K562 (cell line): ENCODE data around the gene AIG1. TPM values are rescaled to one million over a fixed set of nuclear protein-coding genes. Genes with fewer than 3 reads are reported as not detected.
A peak's percentile ranks its signal among the peaks of the same experiment; 100 is the strongest.

Experiments
- ATAC-seq: fragments of 200-7000 bp; cut with Tn5 transposase; 3 replicates; pipeline ENCODE4 v1.9.1; 2020; ENCODE audit warnings: moderate library complexity
- BruUV-seq: library from RNA; stranded (reverse); fragments of 400-500 nt; replicated peaks from 2 replicates; lab custom pipeline; 2021; lab: Mats Ljungman, UMichigan
- CTCF ChIA-PET: fragments of 300-600 bp; formaldehyde crosslinking; extraction: SDS; loops from one replicate; lab custom pipeline; 2021; ENCODE audit warnings: low intra/inter-chr PET ratio; lab: Yijun Ruan, JAX
- POLR2A ChIA-PET: fragments of 300-600, 350-650 bp; sonication (Branson Sonifier 250); formaldehyde crosslinking; extraction: SDS; loops from one replicate; lab custom pipeline; 2021; ENCODE audit warnings: antibody characterized with exemption, inconsistent platforms; lab: Yijun Ruan, JAX
- DNase-seq, 4 experiments: peaks; one replicate each; pipeline versions ENCODE4 v3.0.0 to v3.0.0-alpha.2; 2011 to 2018; ENCODE audit warnings: low spot score in 3 of 4, mixed read lengths in 3 of 4; ENCODE audit errors: extremely low read depth in 1 of 4
- FAIRE-seq: peaks from 2 replicates; lab custom pipeline; 2011; peaks lifted over from hg19 to GRCh38; lab: Jason Lieb, UNC
- H2AFZ ChIP-seq: 2 replicates; pipeline ENCODE4 v1.6.0; 2011; ENCODE audit warnings: low read depth, low read length, control low read depth, inconsistent platforms
- H3K27ac ChIP-seq: fragments of 200-600 bp; 3 replicates; pipeline ENCODE4 v1.8.0; 2011; ENCODE audit warnings: low read depth, mild to moderate bottlenecking, control low read depth, inconsistent platforms, low read length, moderate library complexity, mixed read lengths; ENCODE audit errors: extremely low read depth
- H3K27me3 ChIP-seq, 2 experiments: fragments of 300-600 bp in 1 of 2; 2 replicates in 1 of 2; 3 replicates in 1 of 2; pipeline versions ENCODE4 v1.6.0 to v1.8.0; 2011; ENCODE audit warnings: inconsistent platforms in 2 of 2, low read length in 2 of 2, mild to moderate bottlenecking in 1 of 2, mixed read lengths in 1 of 2, moderate library complexity in 1 of 2; ENCODE audit not compliant: control insufficient read depth in 2 of 2, insufficient read depth in 2 of 2
- H3K36me3 ChIP-seq: fragments of 300-600 bp; 3 replicates; pipeline ENCODE4 v1.8.0; 2011; ENCODE audit warnings: mild to moderate bottlenecking, low read length, inconsistent platforms; ENCODE audit not compliant: control insufficient read depth, insufficient read depth
- H3K4me1 ChIP-seq, 2 experiments: fragments of 200-600 bp in 1 of 2; replicated peaks in 1 of 2; 2 replicates in 1 of 2; 3 replicates in 1 of 2; pipeline versions ENCODE4 v1.5.1 to v1.8.0; 2011; ENCODE audit warnings: inconsistent platforms in 2 of 2, low read length in 2 of 2, mild to moderate bottlenecking in 1 of 2, mixed read lengths in 1 of 2, moderate library complexity in 1 of 2; ENCODE audit not compliant: control insufficient read depth in 2 of 2, insufficient read depth in 2 of 2
- H3K4me2 ChIP-seq: 2 replicates; pipeline ENCODE4 v1.6.1; 2011; ENCODE audit warnings: low read length, control low read depth, inconsistent platforms, mixed read lengths; ENCODE audit not compliant: insufficient read depth
- H3K4me3 ChIP-seq: fragments of 200-600 bp; sonication (generic), shearing (Covaris generic); 2 replicates; pipeline ENCODE4 v1.5.1; 2016; ENCODE audit warnings: control low read depth, inconsistent platforms
- H3K79me2 ChIP-seq: fragments of 200-600 bp; 3 replicates; pipeline ENCODE4 v1.8.0; 2011; ENCODE audit warnings: low read length, inconsistent platforms; ENCODE audit not compliant: control insufficient read depth, insufficient read depth
- H3K9ac ChIP-seq, 2 experiments: 2 replicates each; pipeline versions ENCODE4 v1.6.0 to v1.6.1; 2011; ENCODE audit warnings: low read depth in 2 of 2, low read length in 2 of 2, control low read depth in 1 of 2, inconsistent platforms in 1 of 2, mild to moderate bottlenecking in 1 of 2, mixed read lengths in 1 of 2; ENCODE audit not compliant: insufficient read depth in 1 of 2
- H3K9me1 ChIP-seq: one replicate; pipeline ENCODE4 v1.6.0; 2011; ENCODE audit warnings: inconsistent platforms, mild to moderate bottlenecking, low read length, moderate library complexity; ENCODE audit not compliant: control insufficient read depth, insufficient read depth
- H3K9me3 ChIP-seq: replicated peaks from 2 replicates; pipeline ENCODE4 v1.5.1; 2011; ENCODE audit warnings: low read depth, low read length, inconsistent platforms; ENCODE audit not compliant: control insufficient read depth, insufficient read depth
- H4K20me1 ChIP-seq: replicated peaks from 2 replicates; pipeline ENCODE4 v1.6.1; 2011; ENCODE audit warnings: low read length, inconsistent platforms, mixed read lengths; ENCODE audit not compliant: control insufficient read depth, insufficient read depth
- ARID1B ChIP-seq: fragments of 450-650 bp; IDR thresholded peaks from 2 replicates; pipeline ENCODE4 v1.6.1; 2016; ENCODE audit warnings: antibody characterized with exemption, mild to moderate bottlenecking, inconsistent platforms
- ATF3 ChIP-seq, 2 experiments: fragments of 450-650 bp in 1 of 2; sonication (generic) in 1 of 2; formaldehyde crosslinking in 1 of 2; IDR thresholded peaks in 1 of 2; conservative IDR thresholded peaks in 1 of 2; 2 replicates each; pipeline versions ENCODE4 v1.6.1 to v1.8.1; 2016 to 2023; ENCODE audit warnings: mild to moderate bottlenecking in 2 of 2, moderate library complexity in 2 of 2, inconsistent platforms in 1 of 2, missing genetic modification reagents in 1 of 2
- C11orf30 ChIP-seq: fragments of 450-650 bp; IDR thresholded peaks from 2 replicates; pipeline ENCODE4 v1.6.1; 2016; ENCODE audit warnings: low read depth, mild to moderate bottlenecking
- ESRRB ChIP-seq: fragments of 250-450 bp; sonication (Bioruptor Pico); IDR thresholded peaks from 2 replicates; pipeline ENCODE4 v1.5.0; 2020; ENCODE audit warnings: mild to moderate bottlenecking, moderate library complexity, borderline replicate concordance
- JUND ChIP-seq, 2 experiments: IDR thresholded peaks; 2 replicates in 1 of 2; 3 replicates in 1 of 2; pipeline ENCODE4 v1.6.1; 2011; ENCODE audit warnings: borderline replicate concordance in 2 of 2, low read depth in 2 of 2, low read length in 2 of 2, improper control_type of control experiment in 1 of 2, missing biosample characterization in 1 of 2, missing genetic modification characterization in 1 of 2, missing genetic modification reagents in 1 of 2
- MAFF ChIP-seq: IDR thresholded peaks from 2 replicates; pipeline ENCODE4 v1.6.1; 2012; ENCODE audit warnings: low read length, improper control_type of control experiment
- MAFG ChIP-seq: fragments of 450-650 bp; conservative IDR thresholded peaks from 2 replicates; pipeline ENCODE4 v1.6.1; 2016; ENCODE audit warnings: missing genetic modification characterization, missing compliant biosample characterization
- MAFK ChIP-seq: IDR thresholded peaks from 2 replicates; pipeline ENCODE4 v1.6.1; 2011; ENCODE audit warnings: low read length, improper control_type of control experiment
- NFE2 ChIP-seq: IDR thresholded peaks from 2 replicates; pipeline ENCODE4 v1.6.1; 2014; ENCODE audit warnings: antibody characterized with exemption, low read depth
- SNRNP70 ChIP-seq: fragments of 200-400 bp; formaldehyde crosslinking; optimal IDR thresholded peaks from 2 replicates; pipeline ENCODE3; 2017; ENCODE audit warnings: low read depth, low read length
- SPI1 ChIP-seq: IDR thresholded peaks from 2 replicates; pipeline ENCODE4 v1.6.1; 2011; ENCODE audit warnings: low read depth, low read length, control low read depth, borderline replicate concordance
- SRSF3 ChIP-seq: fragments of 200-400 bp; formaldehyde crosslinking; IDR thresholded peaks from 2 replicates; pipeline ENCODE4 v1.6.1; 2016; ENCODE audit warnings: mild to moderate bottlenecking, low read length, moderate library complexity; ENCODE audit not compliant: insufficient read depth
- STAG1 ChIP-seq: sonication (generic); formaldehyde crosslinking; IDR thresholded peaks from 2 replicates; pipeline ENCODE4 v1.5.0; 2020; ENCODE audit warnings: missing genetic modification reagents, borderline replicate concordance
- TFAM ChIP-seq: fragments of 250-450 bp; sonication (Bioruptor Pico); conservative IDR thresholded peaks from 2 replicates; pipeline ENCODE4 v1.5.0; 2021; ENCODE audit warnings: mild to moderate bottlenecking, moderate library complexity
- ZNF165 ChIP-seq: fragments of 250-450 bp; sonication (Bioruptor Pico); IDR thresholded peaks from 2 replicates; pipeline ENCODE4 v1.4.0; 2020; ENCODE audit warnings: borderline replicate concordance
- ZNF316 ChIP-seq: fragments of 450-650 bp; IDR thresholded peaks from 2 replicates; pipeline ENCODE4 v1.6.1; 2016
- WGBS: fragments of 100-300 bp; shearing (Covaris generic); methylation state at CpG from one replicate; pipeline ENCODE4 v1.1.6; 2016; ENCODE audit warnings: low coverage, mixed read lengths; ENCODE audit not compliant: insufficient coverage; ENCODE audit errors: missing lambda C conversion rate; 5-methylcytosine and 5-hydroxymethylcytosine counted together
- in situ Hi-C: fragments of 300-500 bp; cut with MboI; formaldehyde crosslinking; loops from 4 replicates; pipeline ENCODE4 v1.15.0; 2018; ENCODE audit warnings: inconsistent platforms, mixed read lengths
- intact Hi-C: fragments of 100-400 bp; cut with micrococcal nuclease; formaldehyde crosslinking; loops from 2 replicates; pipeline ENCODE4 v1.14.2; 2022
- polyA plus RNA-seq, 8 experiments: library from polyadenylated mRNA; depleted of rRNA in 4 of 8; stranded (reverse) in 5 of 8; unstranded in 3 of 8; fragments of >200 nt; fragmentation: Nextera tagmentation in 2 of 8; fragmentation: Illumina TruSeq in 1 of 8; extraction: Ambion mirVana in 2 of 8; extraction: Trizol in 1 of 8; gene quantifications; 2 replicates each; pipeline versions ENCODE4 v1.2.1 to v1.2.3, GENCODE V29; 2011 to 2014; ENCODE audit warnings: inconsistent platforms in 1 of 8, missing spikeins in 1 of 8
- total RNA-seq, 7 experiments: library from RNA; depleted of rRNA in 6 of 7; stranded (reverse); fragments of >200 nt in 6 of 7; fragmentation: Illumina TruSeq in 2 of 7; extraction: Trizol in 2 of 7; gene quantifications; 2 replicates each; pipeline versions ENCODE4 v1.2.1 to v1.2.3, GENCODE V29; 2011 to 2021; ENCODE audit warnings: low replicate concordance in 1 of 7

AIG1 gene
- total and polyA plus RNA-seq, 9 of the 15 experiments (the other 6 are each of a cell fraction or from before 2014, with no cell fraction given) = 74.8 to 333 (median 127) TPM

- DNase-seq (peak in 2 of 4 experiments; percentile 35 to 57), FAIRE-seq (no peak), ATAC-seq (peak; percentile 73)
- Histone ChIP-seq H3K4me1 (no peaks in the 10 kb centered on the region), H3K27me3 (peaks cover 0 to 6% of the 10 kb centered on the region in 2 experiments; a peak in 1 of 5 replicates), H4K20me1 (no peaks in the 10 kb centered on the region), H3K9ac (no peak overlapping the region), H3K4me3 (no peak overlapping the region), H2AFZ (no peak overlapping the region), H3K9me1 (no peaks in the 10 kb centered on the region), H3K4me2 (no peak overlapping the region), H3K36me3 (no peaks in the 10 kb centered on the region), H3K27ac (no peak overlapping the region), H3K79me2 (no peaks in the 10 kb centered on the region), H3K9me3 (no peaks in the 10 kb centered on the region)
- 3% methylated on average over 2 of the region's 2 CpGs for WGBS
- intact Hi-C loops = no loop called here
- ChIA-PET CTCF (no interaction called here), POLR2A (interaction anchor here (1.1 to 1.2 kb wide), 2 partner anchors 9 to 11 kb away, joined by 3 read pairs; no protein-coding TSS in a partner anchor)
- no TSS peak for BruUV-seq
- TF ChIP-seq ZNF316 (peak; percentile 69; the same call in 1 of the 2 replicates), ESRRB (CRISPR knock-in tag) (no peak), ARID1B (0 out of 2 replicates have a peak, but pooled peaks have one; percentile 7), SPI1 (peak; percentile 69; the same call in 1 of the 2 replicates), C11orf30 (peak; percentile 69; the same call in 1 of the 2 replicates), STAG1 (no peak), SRSF3 (no peak), ATF3 (IDR thresholded peaks at IDR 0.05) (peak; percentile 50; the same call in 1 of the 2 replicates), ATF3 (CRISPR knock-in tag; conservative IDR thresholded peaks at IDR 0.05) (no peak), MAFG (tag) (peak; percentile 79), MAFF (peak; percentile 62; the same call in 1 of the 2 replicates), MAFK (peak; percentile 49; the same call in 1 of the 2 replicates), SNRNP70 (no peak), TFAM (CRISPR knock-in tag) (no peak), JUND (IDR thresholded peaks at IDR 0.05; ENCODE audit: borderline replicate concordance, low read depth, low read length) (0 out of 2 replicates have a peak, but pooled peaks have one; percentile 6), JUND (tag; IDR thresholded peaks at IDR 0.05; ENCODE audit: borderline replicate concordance, low read depth, low read length) (peak; percentile 29; the same call in 1 of the 3 replicates), NFE2 (peak; percentile 78), ZNF165 (CRISPR knock-in tag) (no peak)
- in situ Hi-C loops = no loop called here
These were observed 307.7 kb downstream of the AIG1 start for GRCh38 chr6:143368426-143368825.
